ENCODE measurements around the gene AJAP1.
"Not testable (repeated sequence)": the region's sequence is repeated elsewhere in the genome, so short reads cannot be mapped to it uniquely, and the experiment has no call there.

Gene AJAP1

GRCh38 chr1:4653796-4654725, at the start of gene AJAP1:
AJAP1 (plus strand) TSS chr1:4654609; CDS start chr1:4655426, 817 bp downstream.
- no peak for DNase-seq

GRCh38 chr1:4605158-4605557, 49.3 kb upstream of the AJAP1 start:
- no peak for DNase-seq

- DNase-seq = no peak
These were observed 42.7 kb upstream of the AJAP1 start for GRCh38 chr1:4611563-4612341.

- DNase-seq = no peak
These were observed 41.4 kb upstream of the AJAP1 start for GRCh38 chr1:4612991-4613390.

- DNase-seq = no peak
These were observed 40.6 kb upstream of the AJAP1 start for GRCh38 chr1:4613606-4614370.

- no peak for DNase-seq
These were observed 39.9 kb upstream of the AJAP1 start for GRCh38 chr1:4614371-4615137.

- DNase-seq = no peak
These were observed 39.3 kb upstream of the AJAP1 start for GRCh38 chr1:4615138-4615470.

- DNase-seq = no peak
These were observed 38.9 kb upstream of the AJAP1 start for GRCh38 chr1:4615501-4615900.

GRCh38 chr1:4616831-4617465, 37.5 kb upstream of the AJAP1 start:
- no peak for DNase-seq

- no peak for DNase-seq
These were observed 36.9 kb upstream of the AJAP1 start for GRCh38 chr1:4617506-4617905.

- not testable (repeated sequence) for DNase-seq
These were observed 35.6 kb upstream of the AJAP1 start for GRCh38 chr1:4618827-4619226.

GRCh38 chr1:4621646-4622045, 32.8 kb upstream of the AJAP1 start:
- DNase-seq = no peak

- DNase-seq = no peak
These were observed 31.6 kb upstream of the AJAP1 start for GRCh38 chr1:4622821-4623220.

- DNase-seq = no peak
These were observed 30.2 kb upstream of the AJAP1 start for GRCh38 chr1:4624141-4624715.

GRCh38 chr1:4624801-4625200, 29.6 kb upstream of the AJAP1 start:
- no peak for DNase-seq

GRCh38 chr1:4626061-4626460, 28.3 kb upstream of the AJAP1 start:
- DNase-seq = no peak

- no peak for DNase-seq
These were observed 27.7 kb upstream of the AJAP1 start for GRCh38 chr1:4626560-4627319.

- DNase-seq = no peak
These were observed 27.1 kb upstream of the AJAP1 start for GRCh38 chr1:4627353-4627752.

GRCh38 chr1:4628992-4629391, 25.4 kb upstream of the AJAP1 start:
- DNase-seq = no peak

- no peak for DNase-seq
These were observed 23.8 kb upstream of the AJAP1 start for GRCh38 chr1:4630561-4630960.

- no peak for DNase-seq
These were observed 23.1 kb upstream of the AJAP1 start for GRCh38 chr1:4631321-4631720.
